Measurements from ENCODE around the gene RPA3. TPM values are rescaled to one million over a fixed set of nuclear protein-coding genes. Genes with fewer than 3 reads are reported as not detected.

Gene RPA3
- total RNA-seq, 2 donors from 2014 or later = 0.66 to 6.0 TPM

GRCh38 chr7:7650682-7651206 is 67.7 kb downstream of the RPA3 start:
- no peaks in the 10 kb centered on the region for H3K27me3 ChIP-seq
- H3K27ac ChIP-seq = no peak overlapping the region
- H3K4me3 ChIP-seq = no peak overlapping the region
- ATAC-seq (no peak), DNase-seq (no peak)
- 58 to 90% methylated on average over 2 of the region's 2 CpGs for WGBS, 2 donors
- intact Hi-C loops (cut with DNase I) = no loop called here
- H3K36me3 ChIP-seq (replicated peaks in 1 of 2; ENCODE audit: insufficient read depth in 1 of 2, low read depth in 2 of 2) = no peaks in the 10 kb centered on the region
- peaks cover 20% of the 10 kb centered on the region for H3K4me1 ChIP-seq
- no peak for TF ChIP-seq POLR2A (IDR thresholded peaks at IDR 0.05)
- TF ChIP-seq, protein P1, sequence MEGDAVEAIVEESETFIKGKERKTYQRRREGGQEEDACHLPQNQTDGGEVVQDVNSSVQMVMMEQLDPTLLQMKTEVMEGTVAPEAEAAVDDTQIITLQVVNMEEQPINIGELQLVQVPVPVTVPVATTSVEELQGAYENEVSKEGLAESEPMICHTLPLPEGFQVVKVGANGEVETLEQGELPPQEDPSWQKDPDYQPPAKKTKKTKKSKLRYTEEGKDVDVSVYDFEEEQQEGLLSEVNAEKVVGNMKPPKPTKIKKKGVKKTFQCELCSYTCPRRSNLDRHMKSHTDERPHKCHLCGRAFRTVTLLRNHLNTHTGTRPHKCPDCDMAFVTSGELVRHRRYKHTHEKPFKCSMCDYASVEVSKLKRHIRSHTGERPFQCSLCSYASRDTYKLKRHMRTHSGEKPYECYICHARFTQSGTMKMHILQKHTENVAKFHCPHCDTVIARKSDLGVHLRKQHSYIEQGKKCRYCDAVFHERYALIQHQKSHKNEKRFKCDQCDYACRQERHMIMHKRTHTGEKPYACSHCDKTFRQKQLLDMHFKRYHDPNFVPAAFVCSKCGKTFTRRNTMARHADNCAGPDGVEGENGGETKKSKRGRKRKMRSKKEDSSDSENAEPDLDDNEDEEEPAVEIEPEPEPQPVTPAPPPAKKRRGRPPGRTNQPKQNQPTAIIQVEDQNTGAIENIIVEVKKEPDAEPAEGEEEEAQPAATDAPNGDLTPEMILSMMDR (IDR thresholded peaks at IDR 0.05) = no peak
- H3K9me3 ChIP-seq = no peaks in the 10 kb centered on the region

DNA sequence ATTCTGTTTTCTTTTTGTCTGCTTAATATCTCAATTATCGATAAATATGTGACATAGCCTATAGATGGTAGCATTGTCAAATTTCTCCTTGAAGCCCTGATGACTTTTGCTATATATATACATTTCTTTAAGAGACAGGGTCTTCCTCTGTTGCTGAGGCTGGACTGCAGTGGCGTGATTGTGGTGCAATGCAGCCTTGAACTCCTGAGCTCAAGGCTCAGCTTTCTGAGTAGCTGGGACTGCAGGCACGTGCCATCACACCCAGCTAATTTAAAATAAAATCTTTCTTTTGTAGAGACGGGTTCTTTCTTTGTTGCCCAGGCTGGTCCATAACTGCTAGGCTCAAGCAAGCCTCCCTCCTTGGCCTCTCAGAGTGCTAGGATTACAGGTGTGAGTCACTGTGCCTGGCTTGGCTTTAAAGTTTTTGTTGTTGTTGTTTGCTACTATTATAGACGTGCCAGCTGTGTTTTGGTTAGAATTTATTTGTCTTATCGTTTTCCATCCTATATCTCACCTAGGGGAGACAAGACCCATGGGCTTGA is 70.8 kb downstream of the RPA3 start:
- intact Hi-C loops (cut with DNase I) = no loop called here
- H3K27ac ChIP-seq = no peak overlapping the region

GRCh38 chr7:7642081-7642480 is 76.3 kb downstream of the RPA3 start:
- DNase-seq = peak; percentile 26 to 61 (median 57)
- peak in 2 of 3 donors; percentile 45 to 52 for TF ChIP-seq POLR2A (IDR thresholded peaks at IDR 0.05)
- TF ChIP-seq, protein P1 (IDR thresholded peaks at IDR 0.05) = no peak
- intact Hi-C loops (cut with DNase I) = no loop called here
- no peak for ATAC-seq
- Histone ChIP-seq H3K9me3 (no peaks in the 10 kb centered on the region), H3K4me1 (peaks cover 23% of the 10 kb centered on the region), H3K4me3 (no peak overlapping the region), H3K36me3 (replicated peaks in 1 of 2; ENCODE audit: insufficient read depth in 1 of 2, low read depth in 2 of 2) (no peaks in the 10 kb centered on the region), H3K27ac (peak overlapping the region in 3 of 4 donors; percentile 89 to 98 (median 93)), H3K27me3 (no peaks in the 10 kb centered on the region)
- 28 to 37% methylated on average over 6 of the region's 6 CpGs for WGBS, 2 donors

More for the DNA sequence above, 70.8 kb downstream of the RPA3 start:
- DNase-seq = no peak
- Histone ChIP-seq H3K4me1 (peaks cover 28% of the 10 kb centered on the region), H3K36me3 (replicated peaks in 1 of 2; ENCODE audit: insufficient read depth in 1 of 2, low read depth in 2 of 2) (no peaks in the 10 kb centered on the region), H3K4me3 (no peak overlapping the region), H3K27me3 (no peaks in the 10 kb centered on the region), H3K9me3 (no peaks in the 10 kb centered on the region)
- no peak for TF ChIP-seq POLR2A (IDR thresholded peaks at IDR 0.05)
- TF ChIP-seq, protein P1 (IDR thresholded peaks at IDR 0.05) = no peak
- no peak for ATAC-seq
- 50% methylated on average over 6 of the region's 6 CpGs for WGBS, 2 donors

DNA sequence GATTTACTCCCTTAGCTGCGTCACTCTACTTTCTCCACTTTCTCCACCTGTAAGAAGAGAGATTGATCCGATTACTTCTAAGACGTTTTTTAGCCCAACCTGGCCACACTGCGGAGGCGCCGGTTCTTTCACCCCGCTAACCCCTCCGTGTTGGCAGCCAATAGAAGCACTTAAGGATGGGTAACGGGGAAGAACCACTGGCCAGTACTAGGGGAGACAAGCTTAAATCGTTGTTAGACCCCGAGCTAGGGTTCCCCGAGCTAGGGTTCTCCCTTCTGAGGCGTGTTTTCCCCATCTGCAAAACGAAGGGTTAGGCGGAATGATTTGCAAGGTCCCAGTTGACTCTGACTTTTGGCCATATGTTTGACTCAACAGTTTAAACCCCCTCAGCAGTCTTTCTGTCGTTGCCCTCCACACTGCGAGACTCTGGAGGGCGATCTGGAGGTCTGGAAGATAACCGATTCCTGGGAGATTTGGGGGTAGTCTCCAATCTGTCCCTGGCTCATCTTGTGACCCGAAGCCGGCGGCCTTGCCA is 77.2 kb downstream of the RPA3 start:
- peak in 2 of 4 donors; percentile 14 to 35 for DNase-seq
- Histone ChIP-seq H3K36me3 (replicated peaks in 1 of 2; ENCODE audit: insufficient read depth in 1 of 2, low read depth in 2 of 2) (no peaks in the 10 kb centered on the region), H3K27ac (peak overlapping the region; percentile 89 to 98 (median 94)), H3K4me1 (peaks cover 23% of the 10 kb centered on the region), H3K9me3 (no peaks in the 10 kb centered on the region), H3K27me3 (no peaks in the 10 kb centered on the region), H3K4me3 (peak overlapping the region; percentile 53 to 73)
- ATAC-seq = peak; percentile 6
- WGBS, 2 donors = 3 to 4% methylated on average over 22 of the region's 22 CpGs
- TF ChIP-seq POLR2A (IDR thresholded peaks at IDR 0.05) = no peak
- TF ChIP-seq, protein P1 (IDR thresholded peaks at IDR 0.05) = no peak
- intact Hi-C loops (cut with DNase I) = no loop called here
